ENCODE data around the gene NCOA1.

- TF ChIP-seq CTCF (IDR thresholded peaks at IDR 0.05; ENCODE audit: low read depth, low read length, poor library complexity, severe bottlenecking) = no peak
- TF ChIP-seq EZH2phosphoT487 (IDR thresholded peaks at IDR 0.05; ENCODE audit: borderline replicate concordance, low read length) = no peak
Measured at GRCh38 chr2:24459224-24460161, 31.6 kb upstream of the NCOA1 start.
